ENCODE measurements around the gene CDKAL1.

Gene CDKAL1

DNA sequence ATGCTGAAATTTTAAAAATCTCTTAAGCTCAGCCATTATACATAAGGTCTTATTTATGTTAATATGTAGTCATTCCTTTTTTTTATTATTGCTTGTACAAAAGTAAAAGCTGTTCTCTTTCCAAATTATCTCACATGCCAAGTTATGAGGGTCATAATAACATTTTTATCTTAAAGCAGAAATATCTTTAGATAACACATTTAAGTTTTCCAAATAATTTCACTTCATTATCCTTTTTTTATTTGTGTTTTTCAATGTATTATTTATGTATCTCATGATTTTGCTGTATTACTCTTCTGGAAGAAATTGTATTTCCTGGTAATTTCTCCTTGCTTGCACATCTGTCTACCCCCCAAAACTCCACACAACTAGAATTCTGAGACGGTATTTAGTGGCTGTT lies 598.2 kb downstream of the CDKAL1 start:
- DNase-seq, result no peak

GRCh38 chr6:21132856-21133838 lies 598.9 kb downstream of the CDKAL1 start:
- DNase-seq, result no peak

DNA sequence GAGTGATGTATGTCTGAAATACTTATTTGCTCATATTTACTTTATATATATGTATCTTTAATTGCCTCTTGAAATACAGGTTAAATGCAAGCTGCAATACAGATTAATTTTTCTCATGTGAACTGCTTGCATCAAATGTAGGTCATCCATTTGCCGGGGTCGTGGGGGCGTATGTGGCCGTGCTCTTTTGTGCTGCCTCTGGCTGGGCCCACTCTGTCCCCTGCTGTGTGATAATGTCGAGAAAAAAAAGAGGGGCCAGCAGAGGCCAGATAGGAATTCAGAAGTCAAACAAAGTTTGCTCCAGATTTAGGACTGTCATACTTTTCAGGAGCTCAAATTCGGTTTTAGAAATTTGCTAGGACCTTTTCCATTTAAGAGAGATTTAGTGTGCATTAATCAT lies 599.6 kb downstream of the CDKAL1 start:
- DNase-seq, result no peak

DNA sequence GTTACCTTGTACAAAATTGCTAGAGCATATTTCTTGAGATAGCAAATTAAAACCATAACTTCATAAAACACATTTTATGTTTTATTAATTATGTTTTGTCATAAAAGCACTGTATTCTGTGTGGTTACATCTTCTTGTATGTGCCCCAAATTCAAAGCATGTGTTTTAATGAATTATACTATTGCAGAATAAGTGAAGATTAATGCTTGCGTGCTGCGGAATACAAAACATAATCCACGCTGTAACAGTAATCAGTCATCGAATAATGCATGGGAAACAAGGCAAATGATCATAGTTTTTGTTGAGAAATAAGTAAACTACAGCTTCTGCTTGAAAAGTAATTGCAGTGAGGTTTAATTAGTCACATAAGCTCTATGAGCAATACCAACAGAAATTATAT lies 600.1 kb downstream of the CDKAL1 start:
- no peak for DNase-seq

DNA sequence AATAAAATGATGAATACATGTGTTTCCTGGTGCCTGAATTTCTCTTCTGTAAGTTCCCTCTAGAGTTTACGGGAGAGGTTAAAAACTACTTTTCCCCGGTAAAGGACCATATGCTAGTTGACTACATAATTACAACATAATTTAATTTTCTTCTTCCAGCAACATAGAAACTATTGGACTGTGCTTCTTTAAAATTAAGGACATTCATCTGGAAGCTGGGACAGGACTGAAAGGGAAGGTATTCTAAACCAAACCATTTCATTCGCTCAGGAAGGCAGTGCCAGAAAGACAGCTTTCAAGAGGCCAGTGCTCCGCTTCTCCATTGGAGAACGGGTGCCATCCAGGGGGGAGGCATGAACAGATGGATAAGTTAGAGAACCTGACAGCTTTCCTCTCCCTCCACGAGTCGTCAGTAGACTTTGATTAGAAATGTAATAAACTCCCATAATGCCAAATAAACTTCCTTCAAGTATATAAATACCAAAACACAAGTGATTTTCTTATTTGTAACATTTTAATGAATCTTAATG lies 601.3 kb downstream of the CDKAL1 start:
- no peak for DNase-seq

DNA sequence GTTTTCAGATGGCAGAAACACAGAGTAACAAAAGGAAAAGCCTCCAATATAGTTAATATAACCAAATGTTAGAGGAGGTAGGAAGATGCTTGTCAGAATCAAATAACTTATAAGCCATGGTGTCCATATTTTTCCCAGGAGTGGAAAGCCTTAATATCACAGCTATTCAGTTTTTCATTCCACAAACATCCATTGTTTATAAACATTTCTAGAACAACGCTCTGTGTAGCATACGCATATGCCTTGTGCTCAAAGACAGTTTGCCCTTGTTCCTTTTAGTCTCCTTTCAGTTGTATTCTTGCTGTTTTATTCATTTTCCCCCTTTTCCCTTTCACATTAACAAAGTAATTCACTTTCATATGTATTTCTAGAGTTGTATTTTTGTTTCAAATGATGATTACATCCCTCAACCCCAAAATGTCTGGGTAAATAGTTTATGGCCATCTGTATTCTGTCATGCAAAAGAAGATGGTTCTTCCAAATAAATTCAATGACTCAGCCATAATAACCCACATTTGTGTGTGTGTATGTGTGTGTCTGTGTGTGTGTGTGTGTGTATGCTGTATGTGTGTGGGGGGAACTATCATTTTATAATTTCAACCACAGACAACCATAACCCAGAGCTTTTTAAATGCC lies 603.6 kb downstream of the CDKAL1 start:
- no peak for DNase-seq

GRCh38 chr6:21138336-21139069 lies 604.2 kb downstream of the CDKAL1 start:
- no peak for DNase-seq

GRCh38 chr6:21140966-21141365 lies 606.7 kb downstream of the CDKAL1 start:
- no peak for DNase-seq

- no peak for DNase-seq
Measured at GRCh38 chr6:21141616-21142303, 607.5 kb downstream of the CDKAL1 start.

- no peak for DNase-seq
Measured at GRCh38 chr6:21142741-21143140, 608.5 kb downstream of the CDKAL1 start.

GRCh38 chr6:21143645-21144044 lies 609.4 kb downstream of the CDKAL1 start:
- no peak for DNase-seq

- DNase-seq, result no peak
Measured at GRCh38 chr6:21144928-21145327, 610.7 kb downstream of the CDKAL1 start.

GRCh38 chr6:21147995-21148394 lies 613.7 kb downstream of the CDKAL1 start:
- no peak for DNase-seq

DNA sequence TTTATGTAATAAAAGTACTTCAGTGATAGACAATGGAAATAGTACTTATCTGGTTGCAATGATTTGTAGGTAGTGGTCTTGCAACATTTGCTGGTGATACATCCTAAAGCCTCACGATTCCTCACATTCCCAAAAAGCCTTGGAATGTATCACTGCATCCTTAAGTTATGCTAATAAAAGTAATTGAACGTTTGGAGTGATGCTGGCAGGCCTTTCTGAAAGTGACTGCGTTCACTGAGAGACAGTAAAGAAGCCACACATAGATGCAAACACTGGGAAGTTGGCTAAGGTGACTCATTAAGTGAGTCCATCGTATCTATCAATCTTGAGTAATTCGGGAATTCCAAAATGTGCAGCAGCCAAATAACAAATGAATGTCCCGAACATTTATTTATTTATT lies 615.2 kb downstream of the CDKAL1 start:
- DNase-seq, result no peak

DNA sequence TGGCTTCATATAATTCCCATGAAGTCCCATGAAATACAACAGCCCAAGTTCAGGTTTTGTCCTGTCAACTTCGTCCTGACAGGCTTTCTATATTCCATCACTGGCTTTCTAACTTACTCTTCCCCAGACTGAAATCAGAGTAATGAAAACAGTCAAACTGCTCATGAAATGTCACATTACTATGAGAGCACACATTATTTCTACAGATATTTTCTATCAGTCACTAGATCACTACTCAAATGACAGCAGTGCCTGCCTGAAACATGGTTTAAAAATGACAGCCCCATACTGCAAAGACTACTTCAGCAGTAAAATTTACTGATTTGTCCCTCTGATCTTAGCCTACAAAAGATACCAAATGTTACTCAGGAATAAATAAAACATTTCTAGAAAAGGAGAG lies 616.4 kb downstream of the CDKAL1 start:
- no peak for DNase-seq

- DNase-seq, result no peak
Measured at GRCh38 chr6:21151119-21151518, 616.9 kb downstream of the CDKAL1 start.

GRCh38 chr6:21151530-21151929 lies 617.3 kb downstream of the CDKAL1 start:
- no peak for DNase-seq

- no peak for DNase-seq
Measured at GRCh38 chr6:21157186-21157929, 623.1 kb downstream of the CDKAL1 start.

DNA sequence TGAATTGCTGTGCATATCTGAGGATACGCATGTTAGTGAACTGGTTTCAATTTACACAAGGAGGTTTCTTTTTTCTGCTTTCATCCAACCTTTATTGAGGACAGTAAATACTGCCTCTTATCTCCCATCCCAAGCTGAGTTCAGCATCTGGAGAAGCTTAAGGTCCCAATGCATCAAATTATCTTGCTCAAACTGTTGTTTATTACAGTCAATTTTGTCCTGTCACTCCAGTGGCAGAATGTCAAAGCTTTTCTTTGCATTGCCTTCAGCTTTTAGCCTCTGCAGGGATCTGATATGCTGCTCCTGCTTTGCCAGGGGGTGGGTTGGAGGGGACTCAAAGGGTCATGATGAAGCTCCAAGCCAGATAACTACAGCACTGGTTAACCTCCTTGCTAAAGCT lies 623.9 kb downstream of the CDKAL1 start:
- DNase-seq, result no peak

DNA sequence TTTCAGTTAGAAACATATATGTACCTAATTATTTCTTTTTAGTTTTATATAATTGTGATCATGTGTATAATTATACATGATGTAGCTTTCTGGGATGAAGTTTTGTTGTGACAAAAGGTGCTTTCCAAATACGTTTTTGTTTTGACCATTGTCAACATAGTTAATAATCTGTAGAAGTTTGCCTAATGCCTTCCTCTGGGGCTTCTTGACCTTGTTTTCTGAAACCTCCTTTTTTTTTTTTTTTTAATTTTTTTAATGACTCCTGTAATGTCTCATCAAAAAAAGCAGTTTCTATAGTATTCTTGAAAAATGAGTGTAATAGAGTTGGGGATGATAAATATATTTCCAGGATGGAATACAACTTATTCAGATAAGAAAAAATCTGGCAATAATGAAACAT lies 624.6 kb downstream of the CDKAL1 start:
- no peak for DNase-seq

DNA sequence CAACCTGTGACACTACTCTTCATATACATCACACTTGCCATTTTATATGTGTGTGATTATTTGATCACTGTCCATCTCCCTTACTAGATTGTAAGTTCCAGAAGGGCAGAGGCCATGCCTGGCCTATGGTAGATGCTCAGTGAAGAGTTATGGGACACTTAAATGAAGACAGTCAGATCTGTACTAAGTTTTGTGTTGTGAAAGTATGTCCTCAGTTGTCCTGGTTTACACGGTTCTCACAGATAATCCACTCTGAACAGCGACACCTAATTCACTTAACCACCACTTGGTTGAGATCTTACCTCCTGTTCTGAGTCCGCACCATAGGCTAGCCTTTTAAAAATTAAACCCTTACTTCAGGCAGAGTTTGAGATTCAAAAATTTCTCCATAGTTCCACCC lies 625.2 kb downstream of the CDKAL1 start:
- no peak for DNase-seq

- no peak for DNase-seq
Measured at GRCh38 chr6:21161707-21162106, 627.5 kb downstream of the CDKAL1 start.

All from stimulated activated CD4-positive, alpha-beta T cell treated with anti-CD3 and anti-CD28 coated beads, Interleukin-4, amount 100 ng/mL, for 24 hours (primary cell).